Activated T-helper 17 cell treated with anti-CD3 and anti-CD28 coated beads, Interleukin-2, amount 50 U/mL, for 72 hours (primary cell): Measurements from ENCODE around the gene ST8SIA6. TPM values are rescaled to one million over a fixed set of nuclear protein-coding genes. Genes with fewer than 3 reads are reported as not detected.
"Not testable (repeated sequence)": the region's sequence is repeated elsewhere in the genome, so short reads cannot be mapped to it uniquely, and the experiment has no call there.

Experiments
- ATAC-seq: fragments of 150-1000 bp; cut with Tn5 transposase; replicated peaks from 2 replicates; pipeline ENCODE4 v1.10.0; 2021; ENCODE audit warnings: mild to moderate bottlenecking, moderate library complexity
- H3K27ac Mint-ChIP-seq: one replicate; pipeline ENCODE4 v1.8.0; 2022; ENCODE audit warnings: mixed read lengths
- H3K27me3 Mint-ChIP-seq: one replicate; pipeline ENCODE4 v1.8.0; 2022; ENCODE audit warnings: mixed read lengths
- H3K36me3 Mint-ChIP-seq: one replicate; pipeline ENCODE4 v1.8.0; 2022; ENCODE audit warnings: low read depth, mild to moderate bottlenecking, mixed read lengths
- H3K4me1 Mint-ChIP-seq: one replicate; pipeline ENCODE4 v1.8.0; 2022; ENCODE audit warnings: mixed read lengths
- H3K4me3 Mint-ChIP-seq: one replicate; pipeline ENCODE4 v1.8.0; 2022; ENCODE audit warnings: mild to moderate bottlenecking, mixed read lengths
- H3K9me3 Mint-ChIP-seq: one replicate; pipeline ENCODE4 v1.8.0; 2022; ENCODE audit warnings: mixed read lengths
- total RNA-seq, 2 donors: library from RNA; stranded (reverse); gene quantifications; one replicate each; pipeline ENCODE4 v1.2.3, GENCODE V29; 2022

Gene ST8SIA6
- total RNA-seq, 2 donors from 2014 or later: 0.84 TPM; not detected in 1

DNA sequence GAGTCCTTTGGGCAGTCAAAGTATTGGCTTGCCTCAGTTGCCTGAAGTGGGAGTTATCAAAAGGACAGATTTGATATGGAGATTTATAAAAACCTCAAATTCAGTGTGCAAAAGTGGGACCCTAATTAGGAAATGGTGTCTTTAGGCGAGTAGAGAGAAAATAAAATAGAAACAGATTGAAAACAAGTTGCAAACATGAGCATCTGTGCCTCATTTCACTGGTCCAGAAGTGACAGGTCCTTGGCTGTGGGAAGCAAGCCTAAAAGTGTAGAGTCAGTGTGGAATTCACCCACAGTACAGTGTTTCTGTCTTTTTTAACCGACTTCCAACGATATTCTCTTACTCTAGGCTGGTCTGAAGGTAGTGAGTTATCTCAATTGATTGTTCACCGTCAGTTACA, 51.2 kb downstream of the ST8SIA6 start:
- Mint-ChIP-seq H3K4me3 (no peak overlapping the region), H3K27ac (no peak overlapping the region)
- ATAC-seq: no peak

DNA sequence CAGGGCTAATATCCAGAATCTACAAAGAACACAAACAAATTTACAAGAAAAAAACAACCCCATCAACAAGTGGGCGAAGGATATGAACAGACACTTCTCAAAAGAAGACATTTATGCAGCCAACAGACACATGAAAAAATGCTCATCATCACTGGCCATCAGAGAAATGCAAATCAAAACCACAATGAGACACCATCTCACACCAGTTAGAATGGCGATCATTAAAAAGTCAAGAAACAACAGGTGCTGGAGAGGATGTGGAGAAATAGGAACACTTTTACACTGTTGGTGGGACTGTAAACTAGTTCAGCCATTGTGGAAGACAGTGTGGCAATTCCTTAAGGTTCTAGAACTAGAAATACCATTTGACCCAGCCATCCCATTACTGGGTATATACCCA, 52.4 kb downstream of the ST8SIA6 start:
- H3K4me1 Mint-ChIP-seq, ATAC-seq, H3K9me3 Mint-ChIP-seq, H3K27me3 Mint-ChIP-seq, H3K4me3 Mint-ChIP-seq, H3K27ac Mint-ChIP-seq, H3K36me3 Mint-ChIP-seq: not testable (repeated sequence)

More for the DNA sequence above, 51.2 kb downstream of the ST8SIA6 start:
- no peaks in the 10 kb centered on the region for H3K9me3 Mint-ChIP-seq
- no peaks in the 10 kb centered on the region for H3K36me3 Mint-ChIP-seq
- no peaks in the 10 kb centered on the region for H3K4me1 Mint-ChIP-seq
- no peaks in the 10 kb centered on the region for H3K27me3 Mint-ChIP-seq

DNA sequence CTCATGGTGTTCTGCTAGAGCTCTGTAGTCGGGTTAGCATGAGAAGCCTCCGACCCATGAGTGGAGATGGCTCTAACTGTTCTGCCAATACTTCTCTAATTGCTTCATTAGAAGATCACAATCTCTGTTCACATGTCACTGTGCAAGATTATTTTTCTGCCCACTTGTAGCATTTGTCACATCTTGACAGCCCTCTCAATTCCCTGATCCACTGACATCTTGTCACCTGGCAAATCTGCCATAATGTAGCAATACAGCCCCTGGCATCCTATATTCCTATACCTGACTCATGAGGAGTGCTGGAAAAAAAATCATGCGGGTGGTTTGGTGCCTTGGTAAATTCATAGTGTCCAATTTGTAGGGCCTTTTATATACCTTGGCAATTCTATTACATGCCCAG, 58.4 kb downstream of the ST8SIA6 start:
- H3K9me3 Mint-ChIP-seq: no peaks in the 10 kb centered on the region
- no peak overlapping the region for H3K27ac Mint-ChIP-seq
- H3K27me3 Mint-ChIP-seq: peaks cover 31% of the 10 kb centered on the region
- ATAC-seq: no peak
- peaks cover 4% of the 10 kb centered on the region for H3K4me1 Mint-ChIP-seq
- no peak overlapping the region for H3K4me3 Mint-ChIP-seq
- no peaks in the 10 kb centered on the region for H3K36me3 Mint-ChIP-seq

DNA sequence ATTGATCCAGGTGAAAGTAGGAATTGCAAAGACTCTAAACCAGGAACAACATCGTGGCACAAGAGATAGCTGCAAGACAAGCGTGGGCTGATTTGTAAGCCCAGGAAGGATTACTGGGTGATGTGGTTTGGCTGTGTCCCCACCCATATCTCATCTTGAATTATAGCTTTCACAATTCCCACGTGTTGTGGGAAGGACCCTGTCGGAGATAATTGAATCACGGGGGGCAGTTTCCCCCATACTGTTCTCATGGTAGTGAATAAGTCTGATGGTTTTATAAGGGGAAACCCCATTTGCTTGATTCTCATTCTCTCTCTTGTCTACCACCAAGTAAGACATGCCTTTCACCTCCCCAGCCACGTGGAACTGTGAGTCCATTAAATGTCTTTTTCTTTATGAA, 59.5 kb downstream of the ST8SIA6 start:
- Mint-ChIP-seq H3K27ac (no peak overlapping the region), H3K27me3 (peaks cover 31% of the 10 kb centered on the region), H3K4me1 (peaks cover 4% of the 10 kb centered on the region), H3K9me3 (no peaks in the 10 kb centered on the region), H3K36me3 (no peaks in the 10 kb centered on the region), H3K4me3 (no peak overlapping the region)
- ATAC-seq: peak; percentile 73

DNA sequence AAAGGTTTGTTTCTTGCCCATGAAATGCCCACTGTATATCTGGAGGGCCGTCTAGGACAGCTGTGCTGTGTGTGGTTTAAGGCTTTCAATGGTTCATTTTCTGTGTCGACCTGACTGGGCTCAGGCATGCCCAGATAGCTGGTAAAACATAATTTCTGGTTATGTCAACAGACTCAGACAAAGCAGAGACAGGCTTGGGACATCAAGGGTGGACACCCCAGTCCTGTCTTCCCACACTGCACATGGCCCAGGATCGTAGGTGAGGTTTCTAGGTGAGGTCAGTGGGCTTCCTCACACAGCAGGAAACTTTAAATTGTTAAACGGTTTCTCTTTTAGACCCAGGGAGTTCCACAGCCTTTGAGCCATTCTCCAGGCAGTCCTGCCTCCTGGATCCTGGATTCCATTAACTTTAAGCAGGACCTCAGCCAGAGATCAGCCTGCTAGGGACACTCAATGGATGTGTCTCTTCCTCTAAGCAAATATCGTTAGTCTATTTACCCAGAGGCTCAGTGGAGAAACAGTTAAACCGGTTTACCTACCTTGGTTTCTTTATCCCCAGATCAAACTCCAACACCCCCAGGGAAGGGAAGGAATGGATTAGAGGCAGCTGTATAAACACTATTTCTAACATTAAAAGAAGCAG, 66.4 kb downstream of the ST8SIA6 start:
- Mint-ChIP-seq H3K27ac (no peak overlapping the region), H3K27me3 (peaks cover 10% of the 10 kb centered on the region), H3K4me3 (no peak overlapping the region), H3K36me3 (no peaks in the 10 kb centered on the region), H3K9me3 (no peaks in the 10 kb centered on the region), H3K4me1 (no peaks in the 10 kb centered on the region)
- ATAC-seq: no peak

DNA sequence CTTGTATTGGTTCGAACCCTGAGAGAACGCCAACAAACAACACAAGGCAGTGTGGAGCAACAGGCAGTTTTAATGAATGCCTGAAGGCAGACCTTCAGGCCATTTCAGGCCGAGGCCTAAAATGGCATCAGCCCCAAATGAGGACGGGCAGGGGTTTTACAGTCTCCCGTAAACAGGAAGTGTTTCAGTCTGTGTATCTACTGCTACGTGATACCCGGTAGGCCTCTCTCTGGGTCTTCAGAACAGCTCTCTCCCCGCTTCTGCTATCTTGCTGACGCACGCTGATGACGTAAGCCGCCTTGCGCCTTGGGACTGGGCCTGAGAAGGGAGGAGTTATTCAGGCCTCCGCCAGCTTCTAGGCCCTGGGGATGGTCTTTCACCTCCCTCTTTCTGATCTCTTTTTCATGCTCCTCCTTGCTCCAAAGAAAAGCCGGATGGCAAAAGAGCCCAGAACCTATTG, 67.7 kb downstream of the ST8SIA6 start:
- Mint-ChIP-seq H3K4me1 (no peaks in the 10 kb centered on the region), H3K27me3 (no peaks in the 10 kb centered on the region), H3K4me3 (no peak overlapping the region), H3K9me3 (no peaks in the 10 kb centered on the region), H3K27ac (no peak overlapping the region), H3K36me3 (no peaks in the 10 kb centered on the region)
- no peak for ATAC-seq

DNA sequence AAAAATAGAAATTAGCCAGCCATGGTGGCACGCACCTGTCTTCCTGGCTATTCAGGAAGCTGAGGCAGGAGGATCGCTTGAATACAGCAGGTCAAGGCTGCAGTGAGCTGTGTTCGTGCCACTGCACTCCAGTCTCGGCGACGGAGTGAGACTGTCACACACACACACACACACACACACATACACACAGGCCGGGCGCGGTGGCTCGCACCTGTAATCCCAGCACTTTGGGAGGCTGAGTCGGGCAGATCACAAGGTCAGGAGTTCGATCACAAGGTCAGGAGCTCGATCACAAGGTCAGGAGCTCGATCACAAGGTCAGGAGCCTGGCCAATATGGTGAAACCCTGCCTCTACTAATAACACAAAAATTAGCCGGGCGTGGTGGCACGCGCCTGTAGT, 68.4 kb downstream of the ST8SIA6 start:
- no peak for ATAC-seq
- Mint-ChIP-seq H3K4me1 (no peaks in the 10 kb centered on the region), H3K27ac (no peak overlapping the region), H3K4me3 (no peak overlapping the region), H3K9me3 (no peaks in the 10 kb centered on the region), H3K36me3 (no peaks in the 10 kb centered on the region), H3K27me3 (no peaks in the 10 kb centered on the region)

DNA sequence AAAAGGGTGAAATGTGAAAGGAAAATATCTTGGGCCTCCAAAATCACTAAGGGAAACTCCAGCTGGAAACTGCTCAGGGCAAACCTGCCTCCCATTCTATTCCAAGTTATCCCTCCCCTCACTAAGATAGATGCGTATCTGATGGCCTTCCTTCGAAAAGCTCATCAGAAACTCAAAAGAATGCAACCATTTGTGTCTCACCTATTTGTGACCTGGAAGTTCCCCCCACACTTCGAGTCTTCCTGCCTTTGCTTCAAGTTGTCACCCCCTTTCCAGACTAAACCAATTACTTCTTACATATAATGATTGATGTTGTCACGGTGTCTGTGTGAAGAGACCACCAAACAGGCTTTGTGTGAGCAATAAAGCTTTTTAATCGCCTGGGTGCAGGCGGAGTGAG, 69.3 kb downstream of the ST8SIA6 start:
- no peak for ATAC-seq
- no peak overlapping the region for H3K4me3 Mint-ChIP-seq
- no peak overlapping the region for H3K27ac Mint-ChIP-seq
- no peaks in the 10 kb centered on the region for H3K27me3 Mint-ChIP-seq
- no peaks in the 10 kb centered on the region for H3K36me3 Mint-ChIP-seq
- no peaks in the 10 kb centered on the region for H3K9me3 Mint-ChIP-seq
- H3K4me1 Mint-ChIP-seq: no peaks in the 10 kb centered on the region

DNA sequence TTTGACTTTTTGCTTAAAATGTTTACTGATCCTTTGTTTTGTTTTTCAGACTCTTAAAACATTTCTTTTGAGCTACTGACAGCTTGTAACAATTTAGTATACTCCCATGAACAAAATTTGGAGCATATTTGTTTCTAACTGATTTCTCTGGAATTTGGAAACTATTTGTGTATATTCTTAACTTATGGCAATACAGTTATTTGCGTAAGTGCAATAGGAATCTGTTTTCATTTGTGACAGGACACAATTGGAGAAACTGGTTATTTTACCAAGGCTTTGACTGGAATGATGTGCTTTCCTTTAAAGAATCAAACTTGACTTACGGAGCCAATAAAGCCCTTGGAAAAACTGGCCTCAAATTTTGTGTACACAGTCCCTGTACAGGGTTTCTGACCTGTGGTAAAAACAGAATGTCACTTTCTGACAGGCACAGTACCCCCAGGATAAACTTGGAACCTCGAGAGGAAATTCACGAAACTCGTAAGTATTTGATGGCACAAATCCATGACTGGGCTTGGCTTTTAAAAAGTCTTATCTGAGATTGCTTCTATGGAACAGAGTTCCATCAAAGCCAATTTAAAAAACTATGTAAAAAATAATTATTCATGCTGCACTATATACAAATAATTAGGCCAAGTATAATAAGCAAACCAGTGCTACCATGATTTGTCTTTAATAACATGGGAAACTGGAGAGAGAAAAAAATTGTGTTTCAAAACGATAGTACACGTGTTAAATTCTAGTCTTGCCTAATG, 70.4 kb downstream of the ST8SIA6 start:
- no peak overlapping the region for H3K27ac Mint-ChIP-seq
- H3K27me3 Mint-ChIP-seq: no peaks in the 10 kb centered on the region

DNA sequence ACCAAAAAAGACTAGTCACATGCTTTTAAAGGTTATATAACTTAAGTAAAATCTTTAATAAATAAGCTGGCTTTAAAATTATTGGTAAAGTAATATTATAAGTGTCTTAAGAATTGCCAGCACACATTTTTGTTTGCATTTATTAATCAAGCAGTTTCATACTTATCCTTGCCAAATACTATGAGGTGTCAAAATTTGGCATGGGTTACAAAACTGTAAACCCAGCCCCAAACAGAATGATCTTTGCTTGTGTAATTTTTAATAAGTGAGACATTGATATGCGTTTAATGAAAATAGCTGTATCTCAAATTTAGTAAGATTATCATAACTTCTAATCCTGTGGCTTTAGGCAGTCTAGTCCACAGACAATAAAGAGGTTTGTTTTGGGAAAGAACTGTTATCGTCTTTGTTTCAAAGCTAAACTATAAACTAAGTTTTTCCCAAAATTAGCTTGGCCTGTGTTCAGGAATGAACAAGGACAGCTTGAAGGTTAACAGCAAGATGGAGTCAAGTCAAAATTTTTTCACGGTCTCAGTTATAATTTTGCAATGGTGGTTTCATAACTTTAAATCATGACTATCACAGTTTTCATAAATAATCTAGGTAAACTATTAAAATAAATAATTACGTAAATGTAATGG, 72.8 kb downstream of the ST8SIA6 start:
- no peaks in the 10 kb centered on the region for H3K36me3 Mint-ChIP-seq
- H3K9me3 Mint-ChIP-seq: no peaks in the 10 kb centered on the region
- ATAC-seq: no peak
- H3K4me1 Mint-ChIP-seq: no peaks in the 10 kb centered on the region
- H3K4me3 Mint-ChIP-seq: no peak overlapping the region
- H3K27me3 Mint-ChIP-seq: peaks cover 3% of the 10 kb centered on the region
- H3K27ac Mint-ChIP-seq: no peak overlapping the region

More for the DNA sequence above, 70.4 kb downstream of the ST8SIA6 start:
- ATAC-seq: no peak
- H3K4me3 Mint-ChIP-seq: no peak overlapping the region
- H3K36me3 Mint-ChIP-seq: no peaks in the 10 kb centered on the region
- no peaks in the 10 kb centered on the region for H3K9me3 Mint-ChIP-seq
- no peaks in the 10 kb centered on the region for H3K4me1 Mint-ChIP-seq

DNA sequence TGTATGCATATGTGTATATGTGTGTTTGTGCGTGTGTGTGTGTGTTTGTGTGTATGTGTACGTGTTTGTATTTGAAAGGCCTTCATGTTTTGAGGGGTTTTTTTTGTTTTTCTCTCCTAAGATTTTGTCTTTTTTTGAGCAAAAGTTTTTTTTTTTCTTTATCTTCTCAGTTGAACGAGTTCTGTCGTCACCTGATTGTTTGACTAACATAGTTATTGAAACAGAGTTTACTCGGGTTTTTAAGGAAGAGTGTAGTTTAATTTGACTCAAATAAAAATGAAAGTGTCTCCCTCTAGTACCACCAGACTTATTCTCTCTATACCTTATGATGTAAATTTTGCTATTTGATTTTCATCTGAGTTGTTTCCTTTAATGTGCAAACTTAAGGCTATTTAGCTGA, 73.5 kb downstream of the ST8SIA6 start:
- H3K27ac Mint-ChIP-seq: no peak overlapping the region
- no peaks in the 10 kb centered on the region for H3K9me3 Mint-ChIP-seq
- H3K36me3 Mint-ChIP-seq: no peaks in the 10 kb centered on the region
- H3K4me1 Mint-ChIP-seq: no peaks in the 10 kb centered on the region
- no peak for ATAC-seq
- H3K27me3 Mint-ChIP-seq: peaks cover 7% of the 10 kb centered on the region
- no peak overlapping the region for H3K4me3 Mint-ChIP-seq

DNA sequence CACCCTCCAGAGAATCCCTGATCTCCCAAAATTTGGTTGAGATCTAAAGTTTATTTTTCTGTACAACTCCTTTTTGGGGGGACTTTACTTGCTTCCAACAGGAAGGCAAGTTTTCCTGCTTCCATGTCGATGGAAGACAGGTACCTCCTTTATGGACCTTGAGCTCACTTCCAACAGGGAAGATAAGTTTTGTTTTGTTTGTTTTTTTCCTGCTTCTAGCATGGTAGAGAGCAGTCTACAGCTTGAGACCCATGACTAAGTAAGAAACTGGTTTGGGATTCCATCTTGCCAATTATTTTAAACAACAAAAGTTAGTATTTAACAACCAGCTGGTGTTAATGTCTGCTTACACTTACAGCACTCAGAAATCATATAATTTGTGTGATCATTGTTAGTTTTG, 74.4 kb downstream of the ST8SIA6 start:
- no peaks in the 10 kb centered on the region for H3K36me3 Mint-ChIP-seq

DNA sequence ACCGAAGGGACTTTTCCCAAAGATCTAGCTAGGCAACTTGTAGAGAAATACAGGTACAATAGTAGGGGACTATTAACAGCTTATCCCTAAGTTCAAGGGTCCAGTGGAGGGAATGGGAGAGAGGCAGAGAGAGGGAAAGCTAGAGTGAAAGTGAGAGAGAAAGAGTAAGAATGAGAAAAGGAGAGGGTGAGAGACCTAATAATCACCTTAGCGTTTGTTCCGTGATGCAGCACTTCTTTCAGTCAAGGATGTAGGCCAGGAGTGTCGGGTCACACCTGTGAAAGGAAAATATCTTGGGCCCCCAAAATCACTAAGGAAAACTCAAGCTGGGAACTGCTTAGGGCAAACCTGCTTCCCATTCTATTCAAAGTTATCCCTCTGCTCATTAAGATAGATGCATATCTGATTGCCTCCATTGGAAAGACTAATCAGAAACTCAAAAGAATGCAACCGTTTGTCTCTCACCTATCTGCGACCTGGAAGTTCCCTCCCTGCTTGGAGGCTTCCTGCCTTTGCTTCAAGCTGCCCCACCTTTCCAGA, 75.2 kb downstream of the ST8SIA6 start:
- peaks cover 8% of the 10 kb centered on the region for H3K27me3 Mint-ChIP-seq
- H3K36me3 Mint-ChIP-seq: no peaks in the 10 kb centered on the region
- no peak overlapping the region for H3K27ac Mint-ChIP-seq
- H3K4me1 Mint-ChIP-seq: no peaks in the 10 kb centered on the region
- H3K9me3 Mint-ChIP-seq: no peaks in the 10 kb centered on the region
- no peak overlapping the region for H3K4me3 Mint-ChIP-seq
- no peak for ATAC-seq

More for the DNA sequence above, 74.4 kb downstream of the ST8SIA6 start:
- Mint-ChIP-seq H3K9me3 (no peaks in the 10 kb centered on the region), H3K4me3 (no peak overlapping the region), H3K27ac (no peak overlapping the region), H3K4me1 (no peaks in the 10 kb centered on the region), H3K27me3 (peaks cover 8% of the 10 kb centered on the region)
- no peak for ATAC-seq

DNA sequence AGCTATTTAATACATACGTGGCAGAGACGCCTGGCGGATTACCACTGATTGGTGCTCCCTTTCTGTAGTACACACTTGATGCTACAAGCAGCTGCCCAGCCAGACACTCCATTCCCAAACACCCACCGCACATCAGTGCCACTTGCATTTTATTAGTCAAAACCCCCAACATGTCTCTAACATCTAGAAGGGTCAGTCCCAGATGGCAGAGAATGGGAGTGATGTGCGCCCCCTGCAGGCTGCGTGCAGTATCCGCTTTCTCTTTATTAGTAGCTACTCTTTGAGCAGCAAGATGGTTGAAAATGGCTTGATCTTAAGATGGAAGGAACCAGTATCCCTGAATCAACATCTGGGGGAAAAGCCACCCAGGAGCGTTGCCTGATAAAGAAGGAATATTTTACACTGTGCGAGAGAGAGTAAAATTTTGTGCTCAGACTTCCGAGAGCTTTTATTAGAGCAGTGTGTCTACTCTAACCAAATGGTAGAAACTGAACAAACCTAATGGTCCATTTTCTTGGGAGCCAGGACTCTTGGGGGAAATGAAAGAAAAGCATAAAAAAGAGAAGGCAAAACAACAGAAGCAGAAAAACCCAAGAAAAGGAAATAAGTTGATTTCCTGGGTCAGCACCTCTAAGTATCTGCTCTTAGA, 78.3 kb downstream of the ST8SIA6 start:
- H3K4me1 Mint-ChIP-seq: no peaks in the 10 kb centered on the region
- H3K9me3 Mint-ChIP-seq: no peaks in the 10 kb centered on the region
- no peaks in the 10 kb centered on the region for H3K36me3 Mint-ChIP-seq
- peaks cover 8% of the 10 kb centered on the region for H3K27me3 Mint-ChIP-seq
- no peak overlapping the region for H3K4me3 Mint-ChIP-seq
- ATAC-seq: no peak
- no peak overlapping the region for H3K27ac Mint-ChIP-seq
